Stimulated activated CD8-positive, alpha-beta memory T cell treated with anti-CD3 and anti-CD28 coated beads, Interleukin-15, amount 100 ng/mL, for 24 hours (primary cell): ENCODE measurements around the gene C16orf92.

ENCODE experiments used
- DNase-seq: peaks from one replicate; pipeline ENCODE4 v3.0.0-alpha.2; 2020; ENCODE audit warnings: low read depth

C16orf92 gene, protein sequence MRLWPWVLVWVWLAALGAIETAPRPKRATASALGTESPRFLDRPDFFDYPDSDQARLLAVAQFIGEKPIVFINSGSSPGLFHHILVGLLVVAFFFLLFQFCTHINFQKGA

DNA sequence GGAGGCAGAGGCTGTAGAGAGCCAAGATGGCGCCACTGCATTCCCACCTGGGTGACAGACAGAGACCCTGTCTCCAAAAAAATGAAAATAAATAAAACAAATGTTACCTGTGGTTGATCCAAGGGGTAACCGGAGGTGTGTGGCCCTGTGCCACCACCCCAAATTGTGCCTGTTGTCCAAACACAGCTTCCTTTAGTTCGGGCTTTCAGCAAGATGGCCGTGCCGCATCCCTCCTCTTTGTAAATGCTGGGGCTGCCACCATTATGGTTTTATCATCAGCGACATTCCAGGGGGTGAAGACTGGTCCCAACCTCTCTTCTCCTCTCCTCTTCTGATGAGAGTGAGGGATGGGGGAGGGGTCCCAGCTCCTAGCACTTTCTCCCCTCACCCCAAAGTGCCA is at the start of gene C16orf92:
Gene C16orf92 (plus strand): TSS at position 312 of the 400 bp plus-strand sequence. CDS start 143 bp downstream, outside the sequence.
- no peak for DNase-seq

DNA sequence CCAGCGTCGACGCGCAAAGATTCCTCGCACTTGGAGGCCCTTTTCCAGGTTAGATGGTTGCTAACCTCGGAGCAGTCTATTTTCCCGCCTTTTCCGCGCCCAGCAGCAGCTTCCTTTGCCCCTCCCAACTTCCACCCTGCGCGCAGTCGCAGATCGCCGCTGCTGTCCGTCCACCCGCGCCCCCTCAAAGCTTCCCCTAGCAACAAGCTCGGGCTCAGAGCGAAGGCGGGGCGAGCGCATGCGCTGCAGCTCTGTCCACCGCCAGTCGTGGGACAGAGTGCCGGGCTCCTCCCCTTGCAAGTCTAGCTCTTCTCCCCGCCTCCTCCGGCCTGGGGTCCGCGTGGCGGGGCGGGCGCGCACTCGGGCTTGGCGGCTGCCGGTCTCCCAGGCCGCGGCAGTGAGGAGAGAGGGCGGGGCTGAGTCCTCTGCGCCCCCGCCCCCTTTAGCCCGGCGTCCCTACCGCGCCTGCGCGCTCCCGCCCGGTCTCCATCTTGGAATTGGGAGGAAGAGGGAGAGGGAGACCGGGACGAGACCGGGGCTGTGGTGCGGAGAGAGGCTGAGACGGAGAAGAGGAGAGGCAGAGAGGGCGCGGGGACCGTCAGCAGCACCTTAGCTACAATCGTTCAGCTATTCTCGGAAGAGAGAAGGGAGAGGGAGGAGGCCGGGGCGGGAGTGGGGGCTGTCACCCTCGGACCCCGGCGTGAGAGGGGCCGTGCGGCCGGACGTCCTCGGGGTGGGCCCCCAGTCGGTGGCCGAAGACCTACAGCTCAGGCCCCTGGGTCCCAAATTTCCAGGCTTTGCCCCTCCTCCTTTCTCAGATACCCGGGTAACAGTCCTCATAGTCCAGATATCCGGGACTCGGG is 49.4 kb upstream of the C16orf92 start, which contains the start of gene TAOK2:
Gene TAOK2 (plus strand): TSS at position 485 of the 863 bp plus-strand sequence. CDS start 3,905 bp downstream, outside the sequence.
- peak; percentile 88 for DNase-seq

DNA sequence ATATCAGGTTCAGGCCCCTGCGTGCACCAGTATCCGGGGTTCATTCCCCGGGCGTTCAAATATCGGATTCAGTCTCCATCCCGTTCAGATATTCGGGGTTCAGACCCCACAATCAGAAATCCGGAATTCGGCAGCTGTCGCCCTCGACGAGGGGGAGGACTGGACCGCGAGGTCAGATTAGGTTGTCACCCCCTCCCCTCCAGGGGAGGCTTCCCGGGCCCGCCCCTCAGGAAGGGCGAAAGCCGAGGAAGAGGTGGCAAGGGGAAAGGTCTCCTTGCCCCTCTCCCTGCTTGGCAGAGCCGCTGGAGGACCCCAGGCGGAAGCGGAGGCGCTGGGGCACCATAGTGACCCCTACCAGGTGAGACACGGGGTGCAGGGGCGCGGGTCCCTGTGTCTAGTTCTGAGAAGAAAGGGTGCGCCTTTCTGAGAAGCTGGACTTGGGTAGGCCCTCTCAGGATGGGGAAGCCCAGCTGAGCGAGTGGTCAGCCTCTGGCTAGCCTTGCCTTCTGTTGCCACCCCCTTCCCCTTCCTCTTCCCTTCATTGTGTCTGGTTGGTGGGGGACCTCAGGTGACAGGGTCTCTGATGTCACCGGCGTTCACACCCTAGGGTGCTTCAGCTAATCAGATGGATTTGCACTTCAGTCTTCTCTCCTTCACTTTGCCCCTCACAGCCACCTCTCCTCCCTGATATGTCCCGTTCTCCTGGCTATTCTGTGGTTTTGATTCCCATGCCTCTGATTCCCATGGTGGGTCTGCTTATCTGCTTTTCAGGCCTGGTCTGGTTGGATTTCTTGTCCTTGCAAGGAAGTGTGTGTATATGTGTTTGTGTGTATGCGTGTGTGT is 48.5 kb upstream of the C16orf92 start:
- DNase-seq, result no peak

DNA sequence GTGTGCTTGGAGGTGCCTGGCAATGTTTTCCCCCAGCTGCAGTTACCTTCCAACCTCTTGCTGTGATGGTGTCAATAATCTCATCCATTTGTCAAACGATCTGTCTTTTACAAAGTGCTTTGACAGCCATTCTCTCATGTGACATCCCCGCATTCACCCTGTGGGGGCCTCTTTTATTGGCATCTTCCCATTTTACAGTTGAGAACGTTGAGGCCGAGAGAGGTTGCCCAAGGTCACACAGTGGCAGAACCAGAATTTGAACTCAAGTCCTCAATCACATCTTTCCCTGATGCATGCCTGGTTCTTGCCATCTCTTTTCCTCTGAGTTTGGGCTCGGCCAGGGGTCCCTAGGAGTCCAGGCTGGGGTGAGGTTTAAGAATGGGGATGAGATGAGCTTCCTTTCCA is 47.9 kb upstream of the C16orf92 start:
- DNase-seq, result no peak

DNA sequence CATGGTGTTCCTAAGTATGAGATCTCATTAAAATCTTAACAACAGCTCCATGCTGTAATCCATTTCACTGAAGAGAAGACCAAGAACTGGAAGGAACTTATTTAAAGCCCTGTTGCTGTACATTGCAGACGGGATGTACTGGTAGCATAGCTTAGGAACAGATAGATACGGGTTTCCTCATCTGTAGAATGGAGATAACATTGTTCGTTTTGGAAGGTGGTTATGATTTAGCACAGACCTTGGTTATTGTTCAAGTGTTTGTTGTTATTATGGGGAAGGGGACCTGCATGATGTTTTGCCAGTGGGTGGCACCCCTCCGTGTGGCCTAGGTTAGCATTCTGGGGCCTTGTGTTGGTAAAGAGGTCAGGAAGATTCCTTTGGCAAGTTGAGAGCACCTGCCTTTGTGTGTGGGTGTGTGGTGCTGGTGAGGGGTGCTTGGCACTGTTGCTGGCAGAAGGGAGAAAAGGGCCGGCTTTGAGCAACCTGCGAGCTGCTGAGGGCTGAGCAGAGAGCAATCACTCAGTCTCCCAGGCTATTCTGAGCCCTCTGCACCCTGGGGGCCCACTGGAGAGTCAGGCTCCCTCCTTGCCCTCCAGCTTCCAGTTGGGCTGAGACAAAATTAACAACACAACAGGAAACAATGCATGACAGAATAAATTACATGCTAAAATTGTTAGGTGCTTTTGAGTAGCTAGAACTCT is 47.0 kb upstream of the C16orf92 start:
- no peak for DNase-seq

DNA sequence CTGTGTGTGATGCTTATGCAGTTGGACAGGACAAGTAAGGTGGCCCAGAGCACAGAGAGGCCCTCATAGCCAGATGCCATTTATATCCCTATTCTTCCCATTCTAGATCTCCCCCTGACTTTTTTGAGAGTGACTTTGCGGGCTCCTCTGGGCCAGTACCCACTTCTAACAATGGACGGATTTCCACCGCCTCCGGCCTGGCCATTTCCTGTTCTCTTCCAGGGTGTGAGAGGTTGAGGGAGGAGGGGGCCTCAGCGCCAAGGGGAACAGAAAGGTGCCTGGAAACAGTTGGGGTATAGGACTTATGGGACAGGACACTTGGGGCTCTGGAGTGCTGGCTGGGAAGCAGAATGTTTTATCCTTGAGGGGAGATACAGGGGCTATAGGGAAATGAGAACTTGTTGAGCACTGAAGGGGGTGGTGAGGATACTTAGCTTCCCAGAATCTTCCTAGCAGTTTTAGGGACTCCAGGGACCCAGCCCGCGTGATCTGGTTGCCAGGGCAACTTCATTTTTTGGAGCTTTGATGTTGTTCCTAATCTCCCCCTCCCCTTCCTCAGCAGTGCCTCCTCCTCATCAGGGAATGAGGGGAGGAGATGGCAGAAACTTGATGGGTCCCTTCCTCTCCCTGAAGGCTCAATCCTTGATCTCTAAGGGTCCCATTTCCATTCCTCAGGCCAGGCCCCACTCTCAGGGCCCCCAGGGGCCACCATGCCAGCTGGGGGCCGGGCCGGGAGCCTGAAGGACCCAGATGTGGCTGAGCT is 45.8 kb upstream of the C16orf92 start:
- DNase-seq, result no peak

DNA sequence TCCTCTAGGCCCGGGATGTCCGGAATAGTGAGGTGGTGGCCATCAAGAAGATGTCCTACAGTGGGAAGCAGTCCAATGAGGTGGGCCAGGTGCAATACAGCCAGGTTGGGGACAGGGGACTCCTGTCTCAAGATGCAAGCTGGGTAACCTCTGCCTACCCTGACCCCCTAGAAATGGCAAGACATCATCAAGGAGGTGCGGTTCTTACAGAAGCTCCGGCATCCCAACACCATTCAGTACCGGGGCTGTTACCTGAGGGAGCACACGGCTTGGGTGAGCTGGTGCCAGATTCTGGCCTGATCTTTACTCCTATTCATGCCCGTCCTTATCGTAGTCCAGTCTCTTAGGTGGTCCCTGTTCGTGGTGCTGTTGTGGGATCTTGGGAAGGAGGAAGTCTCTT is 44.9 kb upstream of the C16orf92 start:
- no peak for DNase-seq

DNA sequence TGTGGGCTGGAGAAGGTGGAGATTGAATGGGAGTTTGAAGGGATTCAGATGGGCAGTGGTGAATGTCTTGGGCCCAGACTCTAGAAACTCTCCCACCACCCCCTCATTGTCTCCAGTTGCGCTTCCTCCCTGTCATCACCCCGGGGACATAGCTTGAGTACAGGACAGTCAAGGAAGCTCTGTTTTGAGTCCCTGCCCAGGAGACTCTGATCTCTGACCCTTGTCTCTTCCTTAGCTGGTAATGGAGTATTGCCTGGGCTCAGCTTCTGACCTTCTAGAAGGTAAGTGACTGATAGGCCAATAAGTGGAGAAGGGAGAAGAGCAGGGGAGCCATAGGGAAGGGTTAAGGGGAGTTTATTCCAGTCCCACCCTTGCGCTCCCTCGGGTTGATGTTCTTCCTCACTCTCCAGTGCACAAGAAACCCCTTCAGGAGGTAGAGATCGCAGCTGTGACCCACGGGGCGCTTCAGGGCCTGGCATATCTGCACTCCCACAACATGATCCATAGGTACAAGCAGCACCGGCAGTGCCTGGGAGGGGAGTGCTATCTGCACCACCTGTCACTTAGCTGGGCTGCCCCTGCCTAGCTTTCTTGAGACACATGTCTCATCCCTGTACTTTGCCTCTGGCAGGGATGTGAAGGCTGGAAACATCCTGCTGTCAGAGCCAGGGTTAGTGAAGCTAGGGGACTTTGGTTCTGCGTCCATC is 44.3 kb upstream of the C16orf92 start:
- no peak for DNase-seq

DNA sequence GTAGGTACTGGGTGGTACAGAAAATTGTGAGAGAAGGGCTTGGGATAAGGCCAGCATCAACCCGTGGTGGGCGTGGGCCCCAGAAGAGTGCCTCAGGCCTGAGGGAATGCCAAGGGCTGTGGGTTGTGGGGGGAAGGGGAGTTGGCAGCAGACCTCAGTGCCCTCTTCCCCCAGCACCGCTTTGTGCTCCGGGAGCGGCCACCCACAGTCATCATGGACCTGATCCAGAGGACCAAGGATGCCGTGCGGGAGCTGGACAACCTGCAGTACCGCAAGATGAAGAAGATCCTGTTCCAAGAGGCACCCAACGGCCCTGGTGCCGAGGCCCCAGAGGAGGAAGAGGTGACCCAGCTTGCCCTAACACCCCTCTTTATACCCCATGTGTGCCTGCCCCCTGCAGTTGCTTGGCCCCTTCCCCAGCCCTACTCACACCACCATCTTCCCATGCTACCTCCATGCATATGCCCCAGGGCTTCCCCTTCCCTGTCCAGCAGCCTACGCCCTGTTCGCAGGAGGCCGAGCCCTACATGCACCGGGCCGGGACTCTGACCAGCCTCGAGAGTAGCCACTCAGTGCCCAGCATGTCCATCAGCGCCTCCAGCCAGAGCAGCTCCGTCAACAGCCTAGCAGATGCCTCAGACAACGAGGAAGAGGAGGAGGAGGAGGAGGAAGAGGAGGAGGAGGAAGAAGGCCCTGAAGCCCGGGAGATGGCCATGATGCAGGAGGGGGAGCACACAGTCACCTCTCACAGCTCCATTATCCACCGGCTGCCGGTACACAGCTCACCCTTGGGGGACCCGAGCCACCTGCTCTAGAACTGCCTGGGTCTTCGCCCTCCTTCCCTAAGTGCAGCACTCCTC is 40.2 kb upstream of the C16orf92 start:
- no peak for DNase-seq

DNA sequence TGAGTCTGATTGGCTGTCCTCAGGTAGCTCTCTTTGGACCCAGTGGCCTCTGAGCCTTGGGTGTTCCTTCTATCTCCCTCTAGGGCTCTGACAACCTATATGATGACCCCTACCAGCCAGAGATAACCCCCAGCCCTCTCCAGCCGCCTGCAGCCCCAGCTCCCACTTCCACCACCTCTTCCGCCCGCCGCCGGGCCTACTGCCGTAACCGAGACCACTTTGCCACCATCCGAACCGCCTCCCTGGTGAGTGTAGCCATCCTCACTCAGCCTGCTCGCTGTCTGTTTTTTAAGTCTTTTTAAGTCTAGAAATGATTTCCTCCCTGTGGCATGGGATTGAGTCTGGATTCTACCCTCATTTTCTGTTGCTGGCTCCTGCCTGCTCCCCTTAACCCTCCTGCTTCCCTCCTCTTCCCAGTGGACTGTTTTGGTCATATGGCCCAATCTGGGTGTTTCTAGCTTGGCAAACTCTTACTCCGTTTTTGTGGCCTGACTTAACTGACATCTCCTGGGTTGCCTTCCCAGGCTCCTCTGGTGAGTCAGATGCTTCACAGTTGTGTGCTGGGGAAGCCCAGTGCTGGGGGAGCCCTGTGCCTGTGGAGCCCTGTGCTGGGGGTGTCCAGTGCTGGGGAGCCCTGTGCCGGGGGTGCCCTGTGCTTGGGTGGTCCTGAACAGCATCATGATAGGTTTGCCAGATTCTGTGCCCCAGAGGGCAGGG is 39.4 kb upstream of the C16orf92 start:
- DNase-seq, result no peak

DNA sequence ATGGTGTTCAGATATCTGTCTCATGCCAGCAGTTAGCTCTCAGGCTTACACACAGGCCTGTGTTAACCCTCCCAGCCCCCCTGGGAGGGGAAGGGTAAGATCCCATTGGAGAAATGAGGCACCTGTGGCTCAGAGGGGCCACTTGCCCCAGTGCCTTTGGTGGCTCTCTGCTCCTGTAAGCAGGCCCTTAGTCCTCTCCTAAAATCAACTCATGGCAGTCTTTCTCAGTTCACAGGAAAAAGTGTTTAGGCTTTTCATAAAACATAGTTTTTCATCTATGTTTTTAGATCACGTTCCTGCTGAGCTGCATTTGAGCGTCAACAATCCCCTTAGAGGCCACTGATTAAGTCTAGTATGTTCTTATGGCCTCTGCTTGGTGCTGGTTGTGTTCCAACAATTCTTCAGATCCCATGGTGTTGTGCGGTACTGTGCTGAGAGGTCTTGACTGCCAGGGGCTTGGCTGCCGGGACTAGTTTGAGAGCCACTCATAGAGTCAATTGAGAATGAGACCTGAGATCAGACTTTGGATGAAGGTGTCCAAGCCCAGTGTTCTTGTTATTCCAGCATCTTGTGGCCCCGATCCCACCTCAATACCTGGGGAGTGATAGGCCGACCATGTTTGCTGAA is 38.7 kb upstream of the C16orf92 start:
- no peak for DNase-seq

DNA sequence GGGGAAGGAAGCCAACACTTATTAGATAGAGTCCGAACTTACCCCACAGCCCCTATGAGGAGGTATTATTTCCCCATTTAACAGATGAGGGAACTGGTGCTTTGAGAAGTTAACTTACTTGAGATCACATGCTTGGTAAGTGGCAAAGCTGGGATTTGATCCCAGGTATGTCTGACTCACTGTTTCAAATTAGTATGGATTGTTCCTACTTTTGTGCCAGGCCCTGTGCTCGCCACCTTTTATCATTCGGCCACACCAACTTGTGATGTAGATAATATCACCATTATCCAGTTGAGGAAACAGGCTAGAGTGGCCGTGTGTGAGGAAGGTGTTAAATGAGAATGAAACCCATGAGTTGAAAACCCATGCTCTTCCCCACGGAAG is 38.2 kb upstream of the C16orf92 start:
- DNase-seq, result no peak

DNA sequence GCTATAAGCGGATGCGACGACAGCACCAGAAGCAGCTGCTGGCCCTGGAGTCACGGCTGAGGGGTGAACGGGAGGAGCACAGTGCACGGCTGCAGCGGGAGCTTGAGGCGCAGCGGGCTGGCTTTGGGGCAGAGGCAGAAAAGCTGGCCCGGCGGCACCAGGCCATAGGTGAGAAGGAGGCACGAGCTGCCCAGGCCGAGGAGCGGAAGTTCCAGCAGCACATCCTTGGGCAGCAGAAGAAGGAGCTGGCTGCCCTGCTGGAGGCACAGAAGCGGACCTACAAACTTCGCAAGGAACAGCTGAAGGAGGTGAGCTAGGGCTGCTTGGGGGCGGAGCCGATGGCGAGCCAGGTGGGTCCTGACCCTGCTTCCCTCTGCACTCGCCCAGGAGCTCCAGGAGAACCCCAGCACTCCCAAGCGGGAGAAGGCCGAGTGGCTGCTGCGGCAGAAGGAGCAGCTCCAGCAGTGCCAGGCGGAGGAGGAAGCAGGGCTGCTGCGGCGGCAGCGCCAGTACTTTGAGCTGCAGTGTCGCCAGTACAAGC is 37.7 kb upstream of the C16orf92 start:
- DNase-seq, result no peak

DNA sequence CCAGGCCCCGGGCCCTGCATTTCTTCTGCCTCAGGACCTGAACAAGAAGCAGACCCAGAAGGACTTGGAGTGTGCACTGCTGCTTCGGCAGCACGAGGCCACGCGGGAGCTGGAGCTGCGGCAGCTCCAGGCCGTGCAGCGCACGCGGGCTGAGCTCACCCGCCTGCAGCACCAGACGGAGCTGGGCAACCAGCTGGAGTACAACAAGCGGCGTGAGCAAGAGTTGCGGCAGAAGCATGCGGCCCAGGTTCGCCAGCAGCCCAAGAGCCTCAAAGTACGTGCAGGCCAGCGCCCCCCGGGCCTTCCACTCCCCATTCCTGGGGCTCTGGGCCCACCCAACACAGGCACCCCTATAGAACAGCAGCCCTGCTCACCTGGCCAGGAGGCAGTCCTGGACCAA is 36.8 kb upstream of the C16orf92 start:
- no peak for DNase-seq

DNA sequence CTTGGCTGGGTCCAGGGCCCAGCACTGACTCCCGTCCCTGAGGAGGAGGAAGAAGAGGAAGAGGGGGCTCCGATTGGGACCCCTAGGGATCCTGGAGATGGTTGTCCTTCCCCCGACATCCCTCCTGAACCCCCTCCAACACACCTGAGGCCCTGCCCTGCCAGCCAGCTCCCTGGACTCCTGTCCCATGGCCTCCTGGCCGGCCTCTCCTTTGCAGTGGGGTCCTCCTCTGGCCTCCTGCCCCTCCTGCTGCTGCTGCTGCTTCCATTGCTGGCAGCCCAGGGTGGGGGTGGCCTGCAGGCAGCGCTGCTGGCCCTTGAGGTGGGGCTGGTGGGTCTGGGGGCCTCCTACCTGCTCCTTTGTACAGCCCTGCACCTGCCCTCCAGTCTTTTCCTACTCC is 36.1 kb upstream of the C16orf92 start:
- DNase-seq, result no peak

DNA sequence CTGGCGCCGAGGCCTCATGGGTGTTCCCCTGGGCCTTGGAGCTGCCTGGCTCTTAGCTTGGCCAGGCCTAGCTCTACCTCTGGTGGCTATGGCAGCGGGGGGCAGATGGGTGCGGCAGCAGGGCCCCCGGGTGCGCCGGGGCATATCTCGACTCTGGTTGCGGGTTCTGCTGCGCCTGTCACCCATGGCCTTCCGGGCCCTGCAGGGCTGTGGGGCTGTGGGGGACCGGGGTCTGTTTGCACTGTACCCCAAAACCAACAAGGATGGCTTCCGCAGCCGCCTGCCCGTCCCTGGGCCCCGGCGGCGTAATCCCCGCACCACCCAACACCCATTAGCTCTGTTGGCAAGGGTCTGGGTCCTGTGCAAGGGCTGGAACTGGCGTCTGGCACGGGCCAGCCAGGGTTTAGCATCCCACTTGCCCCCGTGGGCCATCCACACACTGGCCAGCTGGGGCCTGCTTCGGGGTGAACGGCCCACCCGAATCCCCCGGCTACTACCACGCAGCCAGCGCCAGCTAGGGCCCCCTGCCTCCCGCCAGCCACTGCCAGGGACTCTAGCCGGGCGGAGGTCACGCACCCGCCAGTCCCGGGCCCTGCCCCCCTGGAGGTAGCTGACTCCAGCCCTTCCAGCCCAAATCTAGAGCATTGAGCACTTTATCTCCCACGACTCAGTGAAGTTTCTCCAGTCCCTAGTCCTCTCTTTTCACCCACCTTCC is 35.5 kb upstream of the C16orf92 start:
- no peak for DNase-seq

DNA sequence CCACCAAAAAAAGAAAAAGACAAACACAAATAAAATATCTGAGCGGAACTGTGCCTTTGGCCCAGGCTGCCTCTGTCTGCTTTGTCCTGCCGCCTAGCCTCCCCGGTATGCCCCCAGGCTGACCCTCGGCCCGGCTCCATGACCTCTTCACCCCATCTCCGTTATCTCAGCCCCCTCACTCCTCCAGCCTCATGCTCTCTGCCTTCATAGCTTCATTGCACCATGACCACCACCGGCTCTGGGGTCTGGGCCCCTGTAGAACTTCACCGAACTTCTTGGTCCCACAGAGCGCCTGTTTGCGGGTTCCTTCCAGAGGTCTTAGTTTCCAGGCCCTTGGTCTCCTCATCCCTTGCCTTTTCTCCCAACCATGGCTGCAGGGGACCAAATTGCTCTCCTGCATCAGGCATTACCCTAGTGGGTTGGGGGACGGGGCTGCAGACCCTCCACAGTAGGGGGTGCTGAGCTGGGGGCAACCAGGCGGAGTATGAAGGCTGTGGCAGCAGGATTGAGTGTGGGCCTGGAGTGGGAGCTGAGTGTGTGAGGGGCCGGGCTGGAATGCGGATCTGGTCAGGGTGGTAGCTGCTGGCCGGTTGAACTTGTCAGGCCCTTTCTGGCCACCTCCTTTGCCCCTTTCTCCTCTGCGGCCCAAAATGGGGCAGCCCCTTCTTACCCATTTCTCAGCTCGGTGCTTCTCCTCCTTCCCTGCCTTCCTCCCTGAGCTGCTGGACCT is 34.5 kb upstream of the C16orf92 start:
- no peak for DNase-seq
